Astrocyte of the spinal cord (primary cell): ENCODE results near the gene MTPN.
A peak's percentile ranks its signal among the peaks of the same experiment; 100 is the strongest.

Experiments
- DNase-seq: peaks from one replicate; pipeline ENCODE4 v3.0.0; 2011; ENCODE audit warnings: low read depth, low spot score
- H3K4me3 ChIP-seq: 2 replicates; pipeline ENCODE4 v1.5.1; 2011; ENCODE audit warnings: low read depth, mild to moderate bottlenecking, low read length, moderate library complexity
- CTCF ChIP-seq: IDR thresholded peaks from 2 replicates; pipeline ENCODE4 v1.5.1; 2012; ENCODE audit warnings: low read depth, mild to moderate bottlenecking, low read length, inconsistent platforms
- in situ Hi-C: cut with HindIII; loops from 2 replicates; pipeline ENCODE4 v1.10.0; 2017; ENCODE audit warnings: low sequenced_read_pairs

Gene MTPN

GRCh38 chr7:135879233-135879632, 97.9 kb downstream of the MTPN start:
- in situ Hi-C loops: no loop called here
- H3K4me3 ChIP-seq: no peak overlapping the region
- TF ChIP-seq CTCF: no peak
- peak; percentile 29 for DNase-seq

- TF ChIP-seq CTCF: no peak
- no peak overlapping the region for H3K4me3 ChIP-seq
- in situ Hi-C loops: no loop called here
- no peak for DNase-seq
Measured at GRCh38 chr7:135878284-135878683, 98.9 kb downstream of the MTPN start.

GRCh38 chr7:135877805-135878204, 99.4 kb downstream of the MTPN start:
- peak; percentile 42 for DNase-seq
- no peak overlapping the region for H3K4me3 ChIP-seq
- in situ Hi-C loops: no loop called here
- no peak for TF ChIP-seq CTCF
